Activated CD4-positive, alpha-beta memory T cell treated with anti-CD3 and anti-CD28 coated beads for 36 hours (primary cell): ENCODE data around the gene RNPEPL1. TPM values are rescaled to one million over a fixed set of nuclear protein-coding genes. Genes with fewer than 3 reads are reported as not detected.
A peak's percentile ranks its signal among the peaks of the same experiment; 100 is the strongest.
"Not testable (repeated sequence)": the region's sequence is repeated elsewhere in the genome, so short reads cannot be mapped to it uniquely, and the experiment has no call there.

Experiments used
- CTCF ChIA-PET: fragments of 350-600 bp; sonication (Branson Sonifier 250); formaldehyde crosslinking; loops from one replicate; lab custom pipeline; 2021; ENCODE audit warnings: antibody characterized with exemption, inconsistent platforms; lab: Charles Lee
- POLR2A ChIA-PET: fragments of 350-600 bp; sonication (Branson Sonifier 250); formaldehyde crosslinking; loops from one replicate; lab custom pipeline; 2021; ENCODE audit warnings: antibody characterized with exemption; lab: Charles Lee
- DNase-seq: peaks from one replicate; pipeline ENCODE4 v3.0.0-alpha.2; 2020
- H3K27ac Mint-ChIP-seq: one replicate; pipeline ENCODE4 v1.8.0; 2021; ENCODE audit warnings: mixed read lengths
- H3K27me3 Mint-ChIP-seq: one replicate; pipeline ENCODE4 v1.8.0; 2021; ENCODE audit warnings: mixed read lengths
- H3K36me3 Mint-ChIP-seq: one replicate; pipeline ENCODE4 v1.8.0; 2021; ENCODE audit warnings: mixed read lengths
- H3K4me1 Mint-ChIP-seq: one replicate; pipeline ENCODE4 v1.8.0; 2021; ENCODE audit warnings: low read depth, mixed read lengths
- H3K4me3 Mint-ChIP-seq: one replicate; pipeline ENCODE4 v1.8.0; 2021; ENCODE audit warnings: mild to moderate bottlenecking, mixed read lengths
- H3K9me3 Mint-ChIP-seq: one replicate; pipeline ENCODE4 v1.8.0; 2021; ENCODE audit warnings: mixed read lengths
- intact Hi-C: fragments of 100-400 bp; cut with micrococcal nuclease; formaldehyde crosslinking; loops from one replicate; pipeline ENCODE4 v1.15.1; 2023
- total RNA-seq, 2 experiments: library from RNA; stranded (reverse); gene quantifications; one replicate each; pipeline ENCODE4 v1.2.3, GENCODE V29; 2021

RNPEPL1 gene
- total RNA-seq, 2 experiments from 2014 or later: 55.2 to 56.0 TPM

- H3K27ac Mint-ChIP-seq, H3K4me3 Mint-ChIP-seq, H3K36me3 Mint-ChIP-seq, POLR2A ChIA-PET, H3K9me3 Mint-ChIP-seq, H3K27me3 Mint-ChIP-seq, CTCF ChIA-PET, intact Hi-C loops: not testable (repeated sequence)
- peaks cover 16% of the 10 kb centered on the region for H3K4me1 Mint-ChIP-seq
- peak; percentile 30 for DNase-seq
Measured at GRCh38 chr2:240616860-240617666, 48.8 kb downstream of the RNPEPL1 start.

DNA sequence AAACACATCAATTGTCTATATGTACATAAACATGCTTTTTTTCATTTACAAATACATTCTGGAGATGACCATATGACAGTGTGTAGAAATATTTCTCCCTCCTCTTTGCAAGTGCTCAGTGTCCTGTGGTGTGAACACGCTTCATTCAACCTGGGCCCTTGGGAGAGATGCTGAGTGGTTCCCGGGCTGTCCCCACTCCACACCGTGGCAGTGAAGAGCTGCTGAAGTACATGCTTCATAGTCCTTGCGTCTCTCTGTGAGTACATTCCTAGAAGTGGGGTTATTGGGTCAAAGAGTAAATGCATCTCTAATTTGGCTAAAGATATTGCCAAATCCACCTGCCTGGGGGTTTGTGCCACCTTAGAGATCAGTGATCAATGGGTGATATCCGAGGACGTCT is 50.5 kb downstream of the RNPEPL1 start:
- ChIA-PET POLR2A (no interaction called here), CTCF (no interaction called here)
- H3K4me1 Mint-ChIP-seq: peaks cover 24% of the 10 kb centered on the region
- no peak overlapping the region for H3K27ac Mint-ChIP-seq
- H3K27me3 Mint-ChIP-seq: no peaks in the 10 kb centered on the region
- no peak for DNase-seq
- peaks cover 8% of the 10 kb centered on the region for H3K9me3 Mint-ChIP-seq
- H3K4me3 Mint-ChIP-seq: no peak overlapping the region
- peaks cover 9% of the 10 kb centered on the region for H3K36me3 Mint-ChIP-seq
- intact Hi-C loops: no loop called here

DNA sequence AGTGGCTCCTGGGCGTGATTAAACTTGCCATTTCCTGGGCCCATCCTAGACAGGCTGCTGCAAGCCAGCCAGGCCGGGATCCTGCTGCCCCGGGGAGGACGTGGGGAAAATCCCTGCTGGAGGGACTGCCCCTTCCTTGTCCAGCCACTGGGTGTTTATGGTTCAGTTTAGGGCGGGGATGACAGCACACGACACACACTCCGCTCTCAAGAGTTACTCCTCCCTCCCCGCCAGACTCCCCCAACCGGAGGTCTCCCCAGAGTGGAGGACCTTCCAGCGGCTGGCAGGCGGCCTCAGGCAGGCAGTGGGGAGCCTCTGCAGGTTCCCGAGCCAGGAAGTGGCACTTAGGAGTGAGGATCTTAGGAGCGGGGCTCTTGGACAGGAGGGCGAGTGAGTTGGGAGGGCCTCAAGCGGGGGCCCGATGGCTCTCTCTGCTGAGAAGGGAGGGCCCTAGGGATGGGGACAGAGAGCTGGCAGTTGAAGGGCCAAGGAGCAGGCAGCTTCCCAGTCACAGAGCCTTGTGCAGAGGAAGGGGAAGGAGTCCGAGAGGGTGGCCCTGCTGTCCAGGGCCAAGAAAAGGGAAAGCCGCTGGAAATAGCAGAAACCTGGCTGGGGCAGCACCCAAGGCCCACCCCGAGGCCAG is 51.3 kb downstream of the RNPEPL1 start:
- H3K4me3 Mint-ChIP-seq: no peak overlapping the region
- peak overlapping the region; percentile 23 for H3K27ac Mint-ChIP-seq
- POLR2A ChIA-PET: no interaction called here
- H3K36me3 Mint-ChIP-seq: peaks cover 9% of the 10 kb centered on the region
- no peaks in the 10 kb centered on the region for H3K27me3 Mint-ChIP-seq
- intact Hi-C loops: no loop called here
- peak; percentile 29 for DNase-seq
- CTCF ChIA-PET: interaction anchor here (0.6 kb wide), 1 partner anchor 35 kb away, joined by 6 read pairs; no protein-coding TSS in a partner anchor
- H3K9me3 Mint-ChIP-seq: peaks cover 8% of the 10 kb centered on the region
- peaks cover 30% of the 10 kb centered on the region for H3K4me1 Mint-ChIP-seq

GRCh38 chr2:240620149-240620731 is 52.0 kb downstream of the RNPEPL1 start:
- Mint-ChIP-seq H3K4me1 (peaks cover 36% of the 10 kb centered on the region), H3K27me3 (no peaks in the 10 kb centered on the region), H3K4me3 (no peak overlapping the region), H3K36me3 (peaks cover 9% of the 10 kb centered on the region), H3K27ac (no peak overlapping the region), H3K9me3 (peaks cover 8% of the 10 kb centered on the region)
- DNase-seq: no peak
- CTCF ChIA-PET: interaction anchor here (0.6 kb wide), 1 partner anchor 34 kb away, joined by 6 read pairs; no protein-coding TSS in a partner anchor
- intact Hi-C loops: no loop called here
- POLR2A ChIA-PET: interaction anchor here (2.4 kb wide), 1 partner anchor 54 kb away, joined by 26 read pairs; no protein-coding TSS in a partner anchor

- intact Hi-C loops: loop anchor here (1.0 kb wide), 1 partner anchor 56 kb away; no protein-coding TSS in a partner anchor
- peak; percentile 20 for DNase-seq
- Mint-ChIP-seq H3K4me3 (no peak overlapping the region), H3K4me1 (peaks cover 40% of the 10 kb centered on the region), H3K9me3 (peaks cover 8% of the 10 kb centered on the region), H3K36me3 (peaks cover 9% of the 10 kb centered on the region), H3K27ac (peak overlapping the region; percentile 85), H3K27me3 (no peaks in the 10 kb centered on the region)
- POLR2A ChIA-PET: interaction anchor here (1.1 to 2.4 kb wide), 3 partner anchors 8 to 55 kb away, joined by 4 to 26 read pairs (median 10); partner anchors contain the start of gene CAPN10
- CTCF ChIA-PET: interaction anchor here (1.3 to 2.3 kb wide), 2 partner anchors 55 to 107 kb away, joined by 8 to 9 read pairs; no protein-coding TSS in a partner anchor
Measured at GRCh38 chr2:240620859-240621258, 52.6 kb downstream of the RNPEPL1 start.

- no peak for DNase-seq
- Mint-ChIP-seq H3K9me3 (peaks cover 5% of the 10 kb centered on the region), H3K27me3 (no peaks in the 10 kb centered on the region), H3K4me1 (peaks cover 47% of the 10 kb centered on the region), H3K36me3 (peaks cover 9% of the 10 kb centered on the region), H3K4me3 (no peak overlapping the region), H3K27ac (peak overlapping the region; percentile 85)
- ChIA-PET CTCF (interaction anchor here (0.8 to 2.3 kb wide), 4 partner anchors 34 to 108 kb away, joined by 6 to 9 read pairs (median 8); no protein-coding TSS in a partner anchor), POLR2A (interaction anchor here (1.1 to 2.4 kb wide), 4 partner anchors 9 to 60 kb away, joined by 4 to 26 read pairs (median 8); partner anchors contain the start of gene CAPN10)
- intact Hi-C loops: no loop called here
Measured at GRCh38 chr2:240622060-240622411, 53.8 kb downstream of the RNPEPL1 start.

DNA sequence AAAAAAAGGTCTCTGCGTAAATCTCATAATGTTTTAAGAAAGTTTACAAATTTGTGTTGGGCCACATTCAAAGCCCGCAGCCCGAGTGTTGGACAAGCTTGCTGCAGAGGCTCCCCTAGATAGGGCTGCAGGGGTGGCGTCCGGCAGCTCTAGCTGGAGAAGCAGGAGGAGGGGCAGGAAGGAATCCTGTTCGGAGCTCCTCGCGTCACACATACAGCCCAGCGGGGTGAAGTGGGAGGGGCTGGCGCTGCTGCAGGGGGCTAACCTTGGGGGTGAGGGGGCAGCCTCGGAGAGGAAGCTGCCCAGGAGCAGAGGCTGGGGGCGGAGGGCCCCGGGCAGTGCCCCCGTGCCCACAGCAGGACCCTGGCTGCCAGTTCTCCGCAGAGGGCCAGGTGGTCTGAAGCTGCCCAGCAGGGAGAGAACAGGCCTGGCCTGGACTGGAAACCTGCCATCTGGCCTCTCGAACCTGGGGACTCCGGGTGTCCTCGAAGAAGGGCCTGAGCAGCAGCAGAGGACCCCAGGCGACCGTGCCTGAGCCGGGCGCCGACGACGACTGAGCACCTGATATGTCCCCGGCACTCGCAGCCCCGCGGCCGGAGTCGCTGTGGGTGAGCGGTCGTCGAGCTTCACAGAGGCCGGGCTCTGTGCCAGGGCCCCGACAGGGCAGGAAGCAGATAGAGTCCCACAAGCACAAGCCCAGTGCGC is 54.4 kb downstream of the RNPEPL1 start:
- CTCF ChIA-PET: interaction anchor here (1.8 to 2.3 kb wide), 2 partner anchors 43 to 108 kb away, joined by 7 to 9 read pairs; no protein-coding TSS in a partner anchor
- intact Hi-C loops: no loop called here
- POLR2A ChIA-PET: interaction anchor here (1.6 to 2.4 kb wide), 2 partner anchors 56 to 61 kb away, joined by 6 to 26 read pairs; no protein-coding TSS in a partner anchor
- H3K9me3 Mint-ChIP-seq: peaks cover 3% of the 10 kb centered on the region
- DNase-seq: peak; percentile 67
- no peak overlapping the region for H3K4me3 Mint-ChIP-seq
- H3K36me3 Mint-ChIP-seq: peaks cover 8% of the 10 kb centered on the region
- H3K27me3 Mint-ChIP-seq: no peaks in the 10 kb centered on the region
- peaks cover 51% of the 10 kb centered on the region for H3K4me1 Mint-ChIP-seq
- peak overlapping the region; percentile 85 for H3K27ac Mint-ChIP-seq

- POLR2A ChIA-PET: interaction anchor here (2.1 kb wide), 1 partner anchor 37 kb away, joined by 7 read pairs; the partner anchor contains the start of gene CAPN10
- Mint-ChIP-seq H3K27ac (no peak overlapping the region), H3K27me3 (no peaks in the 10 kb centered on the region), H3K9me3 (no peaks in the 10 kb centered on the region), H3K4me3 (no peak overlapping the region), H3K36me3 (peaks cover 5% of the 10 kb centered on the region), H3K4me1 (peaks cover 51% of the 10 kb centered on the region)
- CTCF ChIA-PET: no interaction called here
- intact Hi-C loops: no loop called here
- DNase-seq: no peak
Measured at GRCh38 chr2:240623531-240624010, 55.3 kb downstream of the RNPEPL1 start.

GRCh38 chr2:240624011-240624949 is 56.0 kb downstream of the RNPEPL1 start:
- Mint-ChIP-seq H3K36me3 (no peaks in the 10 kb centered on the region), H3K4me1 (peaks cover 51% of the 10 kb centered on the region), H3K9me3 (no peaks in the 10 kb centered on the region), H3K27me3 (no peaks in the 10 kb centered on the region), H3K4me3 (no peak overlapping the region), H3K27ac (peak overlapping the region; percentile 64)
- CTCF ChIA-PET: no interaction called here
- intact Hi-C loops: no loop called here
- no peak for DNase-seq
- POLR2A ChIA-PET: interaction anchor here (1.1 to 2.1 kb wide), 4 partner anchors 12 to 527 kb away, joined by 3 to 7 read pairs (median 4); partner anchors contain the start of gene CAPN10

- Mint-ChIP-seq H3K4me3 (peak within 1 kb of the TSS; percentile 58), H3K9me3 (no peaks in the 10 kb centered on the region), H3K4me1 (peaks cover 48% of the 10 kb centered on the region), H3K27ac (peak within 1 kb of the TSS; percentile 69), H3K27me3 (no peaks in the 10 kb centered on the region), H3K36me3 (no peaks in the 10 kb centered on the region)
- ChIA-PET POLR2A (interaction anchor here (1.1 to 2.1 kb wide), 4 partner anchors 12 to 526 kb away, joined by 3 to 7 read pairs (median 4); partner anchors contain the start of gene CAPN10), CTCF (no interaction called here)
- DNase-seq: peak; percentile 87
- intact Hi-C loops: loop anchor here (5.0 kb wide), 1 partner anchor 38 kb away; the partner anchor contains the start of gene CAPN10
Measured at GRCh38 chr2:240624950-240625621, 56.8 kb downstream of the RNPEPL1 start, which contains the start of gene GPR35. Gene GPR35 (plus strand): TSS chr2:240625480. CDS start chr2:240629953, 4,473 bp downstream.
